ENCODE measurements around the gene RNF222. TPM values are rescaled to one million over a fixed set of nuclear protein-coding genes. Genes with fewer than 3 reads are reported as not detected.
"Not testable (repeated sequence)": the region's sequence is repeated elsewhere in the genome, so short reads cannot be mapped to it uniquely, and the experiment has no call there.

The RNF222 gene
- total RNA-seq, 3 donors from 2014 or later = not detected

DNA sequence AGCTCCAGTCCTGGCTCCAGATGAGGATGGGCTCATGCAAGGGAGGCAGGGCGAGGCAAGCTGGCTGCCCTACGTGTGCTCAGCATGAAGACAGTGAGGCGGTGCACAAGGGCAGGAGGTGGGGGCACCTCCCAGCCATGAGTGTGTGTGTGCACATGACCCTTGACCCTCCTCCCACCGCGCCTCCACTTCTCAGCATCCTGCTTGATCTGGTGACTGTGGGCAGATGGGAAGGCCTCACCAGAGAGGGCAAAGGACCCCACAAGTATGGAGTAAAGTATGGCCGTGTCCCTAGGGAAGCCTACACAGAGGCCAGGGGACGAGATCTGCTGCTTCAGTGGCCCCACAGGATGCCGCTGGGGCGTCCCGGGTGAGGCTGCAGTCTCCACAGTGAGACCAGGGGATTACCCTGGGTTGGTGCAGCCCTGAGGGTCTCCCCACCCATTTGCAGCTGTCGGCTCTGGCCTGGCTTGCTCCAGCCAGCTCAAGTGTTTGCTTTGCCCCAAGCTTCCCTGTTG lies 7.9 kb upstream of the RNF222 start:
- TF ChIP-seq, protein P1, sequence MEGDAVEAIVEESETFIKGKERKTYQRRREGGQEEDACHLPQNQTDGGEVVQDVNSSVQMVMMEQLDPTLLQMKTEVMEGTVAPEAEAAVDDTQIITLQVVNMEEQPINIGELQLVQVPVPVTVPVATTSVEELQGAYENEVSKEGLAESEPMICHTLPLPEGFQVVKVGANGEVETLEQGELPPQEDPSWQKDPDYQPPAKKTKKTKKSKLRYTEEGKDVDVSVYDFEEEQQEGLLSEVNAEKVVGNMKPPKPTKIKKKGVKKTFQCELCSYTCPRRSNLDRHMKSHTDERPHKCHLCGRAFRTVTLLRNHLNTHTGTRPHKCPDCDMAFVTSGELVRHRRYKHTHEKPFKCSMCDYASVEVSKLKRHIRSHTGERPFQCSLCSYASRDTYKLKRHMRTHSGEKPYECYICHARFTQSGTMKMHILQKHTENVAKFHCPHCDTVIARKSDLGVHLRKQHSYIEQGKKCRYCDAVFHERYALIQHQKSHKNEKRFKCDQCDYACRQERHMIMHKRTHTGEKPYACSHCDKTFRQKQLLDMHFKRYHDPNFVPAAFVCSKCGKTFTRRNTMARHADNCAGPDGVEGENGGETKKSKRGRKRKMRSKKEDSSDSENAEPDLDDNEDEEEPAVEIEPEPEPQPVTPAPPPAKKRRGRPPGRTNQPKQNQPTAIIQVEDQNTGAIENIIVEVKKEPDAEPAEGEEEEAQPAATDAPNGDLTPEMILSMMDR (IDR thresholded peaks at IDR 0.05) = no peak
- no peaks in the 10 kb centered on the region for H3K4me1 ChIP-seq (ENCODE audit: low read depth)
- H3K9me3 ChIP-seq = no peaks in the 10 kb centered on the region
- no peaks in the 10 kb centered on the region for H3K36me3 ChIP-seq (ENCODE audit: low read depth)
- intact Hi-C loops (cut with DNase I, micrococcal nuclease) = no loop called here
- DNase-seq (no peak), ATAC-seq (peak; percentile 8)
- H3K4me3 ChIP-seq = no peak overlapping the region

DNA sequence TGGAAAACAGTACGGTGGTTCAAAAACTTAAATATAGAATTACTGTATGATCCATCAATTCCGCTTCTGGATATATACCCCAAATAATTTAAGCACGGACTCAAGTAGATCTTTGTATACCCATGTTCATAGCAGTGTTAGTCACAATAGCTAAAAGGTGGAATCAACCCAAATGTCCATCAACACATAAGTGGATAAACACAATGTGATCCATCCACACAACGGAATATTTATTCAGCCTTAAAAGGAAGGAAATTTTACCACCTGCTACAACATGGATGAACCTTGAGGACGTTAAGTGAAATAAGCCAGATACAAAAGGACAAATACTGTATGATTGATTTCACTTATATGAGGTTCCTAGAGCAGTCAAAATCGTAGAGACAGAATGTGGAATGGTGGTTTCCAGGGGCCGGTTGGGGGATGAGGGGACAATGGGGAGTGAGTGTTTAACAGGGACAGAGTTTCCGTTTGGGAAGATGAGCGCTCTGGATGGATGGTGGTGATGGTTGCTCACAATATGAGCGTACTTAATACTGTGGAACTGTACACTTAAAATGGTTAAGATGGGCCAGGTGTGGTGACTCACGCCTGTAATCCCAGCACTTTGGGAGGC lies 5.4 kb upstream of the RNF222 start:
- ATAC-seq = no peak
- Histone ChIP-seq H3K4me1 (ENCODE audit: low read depth) (no peaks in the 10 kb centered on the region), H3K9me3 (no peaks in the 10 kb centered on the region), H3K36me3 (ENCODE audit: low read depth) (no peaks in the 10 kb centered on the region), H3K4me3 (no peak overlapping the region)
- intact Hi-C loops (cut with DNase I, micrococcal nuclease) = no loop called here
- DNase-seq = no peak
- TF ChIP-seq, protein P1 (IDR thresholded peaks at IDR 0.05) = no peak

DNA sequence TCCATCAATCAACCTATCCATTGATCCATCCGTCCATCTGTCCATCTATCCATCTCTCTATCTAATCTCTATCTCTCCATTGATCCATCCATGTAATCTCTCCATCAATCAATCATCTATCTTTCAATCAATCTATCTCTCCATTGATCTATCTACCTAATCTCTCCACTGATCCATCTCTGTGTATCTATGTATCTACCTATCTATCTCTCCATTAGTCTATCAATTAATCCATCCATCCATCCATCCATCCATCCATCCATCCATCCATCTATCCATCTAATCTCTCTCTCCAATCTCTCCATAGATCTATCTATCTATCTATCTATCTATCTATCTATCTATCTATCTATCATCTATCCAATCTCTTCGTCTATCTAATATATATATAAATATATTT lies 3.5 kb upstream of the RNF222 start:
- Histone ChIP-seq H3K4me1 (ENCODE audit: low read depth) (no peaks in the 10 kb centered on the region), H3K4me3 (no peak overlapping the region), H3K9me3 (no peaks in the 10 kb centered on the region), H3K36me3 (ENCODE audit: low read depth) (no peaks in the 10 kb centered on the region)
- ATAC-seq = no peak
- TF ChIP-seq, protein P1 (IDR thresholded peaks at IDR 0.05) = no peak
- no peak for DNase-seq
- intact Hi-C loops (cut with DNase I, micrococcal nuclease) = no loop called here

DNA sequence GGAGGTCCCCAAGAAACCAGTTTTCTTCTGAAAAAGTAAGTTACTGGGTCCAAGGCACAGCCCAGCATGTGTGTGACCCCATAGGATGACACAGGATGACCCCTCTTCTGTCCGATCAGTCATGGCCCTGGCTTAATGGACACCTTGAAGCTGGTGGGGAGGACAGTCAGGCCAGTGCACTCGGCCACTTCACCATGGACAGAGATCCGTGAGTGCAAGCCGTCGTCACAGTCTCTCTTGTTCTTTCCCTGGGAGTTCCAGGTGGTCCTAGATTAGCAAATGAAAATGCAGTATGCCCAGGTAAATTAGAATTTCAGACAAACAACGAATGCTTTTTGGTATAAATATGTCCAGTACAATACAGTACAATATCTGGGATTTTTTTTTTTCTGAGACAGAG lies 1.4 kb upstream of the RNF222 start:
- no peak for DNase-seq
- Histone ChIP-seq H3K4me1 (ENCODE audit: low read depth) (peaks cover 2% of the 10 kb centered on the region), H3K9me3 (no peaks in the 10 kb centered on the region), H3K36me3 (ENCODE audit: low read depth) (no peaks in the 10 kb centered on the region), H3K4me3 (no peak overlapping the region)
- TF ChIP-seq, protein P1 (IDR thresholded peaks at IDR 0.05) = no peak
- intact Hi-C loops (cut with DNase I, micrococcal nuclease) = no loop called here
- no peak for ATAC-seq

DNA sequence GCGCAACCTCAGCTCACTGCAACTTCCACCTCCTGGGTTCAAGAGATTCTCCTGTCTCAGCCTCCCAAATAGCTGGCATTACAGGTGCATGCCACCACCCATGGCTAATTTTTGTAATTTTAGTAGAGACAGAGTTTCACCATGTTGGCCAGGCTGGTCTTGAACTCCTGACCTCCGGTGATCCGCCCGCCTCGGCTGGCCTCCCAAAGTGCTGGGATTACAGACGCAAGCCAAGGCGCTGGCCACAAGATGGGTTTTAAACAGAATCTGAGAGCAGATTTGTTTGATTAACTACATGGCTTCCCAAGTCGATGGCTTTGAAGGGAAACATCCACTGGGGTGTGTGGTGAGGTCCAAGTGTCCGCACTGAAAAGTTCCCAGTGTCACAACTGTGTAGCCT lies 3.1 kb downstream of the RNF222 start:
- H3K36me3 ChIP-seq (ENCODE audit: low read depth); intact Hi-C loops (cut with DNase I, micrococcal nuclease); H3K4me3 ChIP-seq; DNase-seq; H3K4me1 ChIP-seq (ENCODE audit: low read depth); ATAC-seq; H3K9me3 ChIP-seq: not testable (repeated sequence)

DNA sequence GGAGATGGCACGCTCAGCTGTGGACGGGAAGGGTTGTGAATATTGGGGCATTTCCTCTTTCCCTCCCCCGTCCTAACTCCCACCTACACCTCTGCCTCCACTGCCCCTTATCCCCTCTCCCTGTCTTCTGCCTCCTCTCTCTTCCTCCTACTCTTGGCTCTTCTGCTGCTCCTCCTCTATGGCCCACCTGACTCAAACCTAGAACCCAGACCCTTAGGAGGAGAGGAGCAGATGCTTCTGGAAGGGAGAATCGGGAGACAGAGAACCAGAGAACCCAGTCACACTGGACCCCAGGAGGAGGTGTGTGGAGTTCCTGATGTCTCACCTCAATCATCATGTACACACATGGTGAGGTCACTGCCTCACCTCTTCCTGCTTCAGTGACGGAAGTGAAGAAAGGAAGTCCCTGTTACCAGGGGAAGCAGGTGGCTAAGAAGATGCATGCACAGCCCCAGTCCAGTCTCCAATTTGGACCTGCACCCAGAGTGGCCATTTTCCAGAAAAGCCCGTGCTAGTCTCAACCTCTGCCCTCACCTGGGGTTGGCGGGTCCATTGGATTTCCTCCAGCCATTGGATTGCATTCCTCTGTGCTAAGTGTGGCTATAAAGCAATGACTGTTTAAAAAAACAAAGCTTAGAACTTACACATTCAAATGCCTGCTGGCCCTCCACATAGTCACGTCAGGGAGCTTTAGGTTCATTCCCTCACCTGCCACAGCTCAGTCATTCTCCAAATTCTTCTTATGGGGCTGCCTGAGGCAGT lies 4.0 kb downstream of the RNF222 start:
- Histone ChIP-seq H3K4me3 (no peak overlapping the region), H3K36me3 (ENCODE audit: low read depth) (no peaks in the 10 kb centered on the region), H3K4me1 (ENCODE audit: low read depth) (peaks cover 4% of the 10 kb centered on the region), H3K9me3 (no peaks in the 10 kb centered on the region)
- ATAC-seq (peak; percentile 95), DNase-seq (peak in 1 of 3 donors; percentile 56)
- intact Hi-C loops (cut with DNase I, micrococcal nuclease) = no loop called here
- TF ChIP-seq, protein P1 (IDR thresholded peaks at IDR 0.05) = no peak

Measured in mucosa of descending colon (tissue), 3 donors.